Erythroblast (primary cell): ENCODE results near the gene DAAM1.

Experiments used
- GATA1 ChIP-seq: IDR thresholded peaks from 2 replicates; pipeline ENCODE4 v1.6.1; 2011; ENCODE audit warnings: low read depth, mild to moderate bottlenecking, control low read depth, low read length, moderate library complexity
- POLR2A ChIP-seq: IDR thresholded peaks from 2 replicates; pipeline ENCODE4 v1.6.1; 2011; ENCODE audit warnings: mild to moderate bottlenecking, low read length

DNA sequence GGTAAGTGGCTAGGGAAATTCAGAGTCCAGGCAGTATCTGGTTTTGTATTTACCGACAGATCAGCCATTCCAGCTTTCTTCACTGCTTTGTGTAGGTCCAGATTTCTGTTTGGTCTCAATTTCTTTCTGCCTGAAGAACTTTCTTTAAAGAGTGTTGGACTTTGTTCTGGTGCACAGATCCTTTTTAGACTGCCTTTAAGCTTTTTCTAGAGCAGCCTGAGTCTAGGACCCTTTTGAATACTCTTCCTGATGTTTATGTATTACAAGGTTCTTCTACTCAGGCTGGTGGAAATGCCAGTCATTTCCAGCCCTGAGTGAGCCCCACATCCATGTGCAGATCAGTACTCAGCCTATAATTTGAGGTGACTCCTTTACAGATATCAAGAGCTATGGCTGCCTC lies 54.7 kb downstream of the DAAM1 start:
- TF ChIP-seq POLR2A (no peak), GATA1 (no peak)
